ENCODE data around the gene RNF13. TPM values are rescaled to one million over a fixed set of nuclear protein-coding genes. Genes with fewer than 3 reads are reported as not detected.

The RNF13 gene, protein sequence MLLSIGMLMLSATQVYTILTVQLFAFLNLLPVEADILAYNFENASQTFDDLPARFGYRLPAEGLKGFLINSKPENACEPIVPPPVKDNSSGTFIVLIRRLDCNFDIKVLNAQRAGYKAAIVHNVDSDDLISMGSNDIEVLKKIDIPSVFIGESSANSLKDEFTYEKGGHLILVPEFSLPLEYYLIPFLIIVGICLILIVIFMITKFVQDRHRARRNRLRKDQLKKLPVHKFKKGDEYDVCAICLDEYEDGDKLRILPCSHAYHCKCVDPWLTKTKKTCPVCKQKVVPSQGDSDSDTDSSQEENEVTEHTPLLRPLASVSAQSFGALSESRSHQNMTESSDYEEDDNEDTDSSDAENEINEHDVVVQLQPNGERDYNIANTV
- 37.0 to 51.4 TPM (median 40.5 TPM) in 5 replicates for total RNA-seq (2022; extraction: Qiagen RNA extraction; ENCODE audit: low read depth)

DNA sequence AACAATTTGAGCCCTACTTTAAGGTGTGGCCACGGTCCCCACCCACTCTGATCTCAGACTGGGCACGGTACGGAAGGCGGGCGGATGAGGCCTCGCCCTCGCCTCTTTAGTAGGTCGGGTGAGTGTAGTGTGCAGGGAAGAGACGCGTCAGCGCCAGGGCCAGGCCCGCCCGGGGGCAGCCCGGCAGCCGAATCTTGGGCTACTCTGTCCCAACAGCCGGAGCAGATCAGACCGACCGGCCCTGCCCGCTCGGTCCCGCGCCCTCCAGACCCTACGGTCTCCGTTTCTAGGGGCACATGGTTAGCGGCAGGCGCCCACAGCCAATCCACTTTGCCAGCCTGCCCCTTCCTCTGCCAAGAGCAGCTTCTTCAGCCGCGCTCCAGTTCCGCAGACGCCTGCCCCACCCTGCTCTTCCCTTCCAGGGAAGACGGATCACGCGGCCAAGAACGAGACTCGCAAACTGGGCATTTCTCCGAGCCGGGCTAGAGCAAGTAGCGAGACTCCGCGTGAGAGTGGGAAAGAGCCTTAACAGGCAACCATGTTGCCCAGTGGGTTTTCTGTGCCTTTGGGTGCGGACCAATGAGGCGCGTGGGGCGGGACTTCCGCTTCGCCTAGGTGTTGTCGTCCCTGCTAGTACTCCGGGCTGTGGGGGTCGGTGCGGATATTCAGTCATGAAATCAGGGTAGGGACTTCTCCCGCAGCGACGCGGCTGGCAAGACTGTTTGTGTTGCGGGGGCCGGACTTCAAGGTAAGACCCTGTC, at the start of gene RNF13:
RNF13 (plus strand) TSS at position 610 of the 761 bp plus-strand sequence. CDS start 32,812 bp downstream, outside the sequence.

DNA sequence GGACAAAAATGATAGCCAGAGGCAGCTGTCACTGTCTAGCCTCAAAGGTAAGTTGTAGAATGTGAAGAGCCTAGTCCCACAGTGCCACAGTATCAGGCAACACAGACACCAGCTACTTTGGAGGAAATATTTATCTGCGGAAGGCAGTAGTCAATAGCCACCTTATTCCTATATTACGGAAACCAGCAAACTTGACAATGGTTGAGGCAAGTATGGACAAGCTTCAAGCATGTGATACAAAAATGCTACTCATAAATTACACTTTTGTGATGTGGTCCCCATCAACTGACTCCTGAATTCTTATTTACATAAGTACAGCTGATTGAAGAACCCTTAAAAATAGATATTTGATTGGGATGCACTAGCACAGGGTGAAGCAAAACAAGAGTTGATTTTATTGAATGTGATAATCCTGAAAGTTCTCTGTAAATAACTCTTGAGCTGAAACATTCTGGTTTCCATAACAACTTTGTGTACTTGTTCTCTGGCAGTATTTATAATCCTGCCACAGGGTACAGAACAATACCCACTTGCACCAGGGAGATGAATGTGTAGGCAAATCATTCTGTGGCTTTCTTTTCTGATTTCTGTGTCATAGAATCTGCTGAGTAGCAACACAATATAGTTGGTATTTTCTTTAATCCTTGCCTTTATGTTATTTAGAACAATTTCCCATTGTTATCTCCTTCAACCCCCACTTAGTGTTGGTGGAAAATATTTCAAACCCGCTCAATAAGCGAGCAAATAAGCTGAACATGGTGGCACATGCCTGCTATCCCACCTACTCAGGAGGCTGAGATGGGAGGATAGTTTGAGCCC, 20.4 kb upstream of the RNF13 start, which contains the start of gene ANKUB1:
ANKUB1 (minus strand) TSS at position 103 of the 819 bp plus-strand sequence. CDS start 188 bp downstream, outside the sequence.

DNA sequence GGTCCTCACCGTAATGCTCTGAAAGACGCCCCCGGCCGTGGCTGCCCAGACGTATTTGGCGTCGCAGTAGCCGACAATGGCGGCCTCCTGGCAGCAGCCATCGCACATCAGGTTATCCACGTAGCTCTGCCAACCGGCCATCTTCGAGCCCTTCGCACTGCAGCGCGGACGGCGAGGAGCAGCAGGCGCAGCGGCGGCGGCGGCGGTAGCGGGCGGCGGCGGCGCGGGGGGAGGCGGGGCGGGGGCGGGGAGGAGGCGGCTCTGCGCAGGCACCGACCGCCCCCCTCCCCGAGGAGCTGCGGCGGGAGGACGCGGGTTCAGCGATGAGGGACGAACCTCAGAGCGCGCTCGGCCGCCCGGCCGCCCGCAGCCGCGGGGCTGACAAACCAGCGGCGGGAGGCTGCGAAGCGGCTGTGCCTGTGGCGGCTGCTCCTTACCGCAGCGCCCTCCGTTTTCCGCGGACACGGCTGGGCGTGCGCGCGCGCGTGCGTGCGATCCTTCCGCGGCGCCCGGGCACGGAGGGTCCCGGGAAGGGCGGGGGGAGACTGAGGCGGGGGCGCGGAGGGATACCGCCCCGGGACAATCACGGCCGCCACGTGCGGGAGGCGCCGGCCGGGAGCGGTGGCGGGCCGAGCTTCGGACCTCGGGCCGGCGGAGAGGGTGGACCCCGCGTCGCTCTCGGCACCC, 157.8 kb downstream of the RNF13 start, which contains the start of gene PFN2:
PFN2 (minus strand) TSS at position 180 of the 687 bp plus-strand sequence; CDS start at position 141, 39 bp downstream.

Other genes with a start within 250 kb of the RNF13 start
- 126 to 150 TPM (median 147 TPM) in 5 replicates for gene WWTR1, start 155.2 kb upstream of the RNF13 start, total RNA-seq (2022; extraction: Qiagen RNA extraction; ENCODE audit: low read depth)
- gene COMMD2, start 60.7 kb upstream of the RNF13 start, total RNA-seq (2022; extraction: Qiagen RNA extraction; ENCODE audit: low read depth): 32.2 to 40.3 TPM (median 36.4 TPM) in 5 replicates
- gene ANKUB1, start 20.7 kb upstream of the RNF13 start, total RNA-seq (2022; extraction: Qiagen RNA extraction; ENCODE audit: low read depth): not detected in 5 replicates
- gene PFN2, start 157.7 kb downstream of the RNF13 start, total RNA-seq (2022; extraction: Qiagen RNA extraction; ENCODE audit: low read depth): 137 to 162 TPM (median 156 TPM) in 5 replicates

Measured in A549 treated with GW870086 at 1 μM for 4 hours (cell line).